Vagina (tissue), 2 donors: ENCODE data around the gene TRIP13.

Experiments
- POLR2A ChIP-seq, 2 donors: fragments of 450-650 bp; IDR thresholded peaks; one replicate each; pipeline ENCODE4 v1.6.1; 2017; ENCODE audit warnings: antibody characterized with exemption in 2 of 2, mild to moderate bottlenecking in 2 of 2, moderate library complexity in 2 of 2
- POLR2AphosphoS5 ChIP-seq, 2 donors: sonication (generic); formaldehyde crosslinking; IDR thresholded peaks; one replicate each; pipeline ENCODE4 v1.9.0; 2017; ENCODE audit warnings: antibody characterized with exemption in 2 of 2, mild to moderate bottlenecking in 2 of 2, low read depth in 1 of 2; ENCODE audit not compliant: insufficient read depth in 1 of 2
- TF ChIP-seq, protein P1 (sequence below), 3 experiments: fragments of 450-650 bp in 2 of 3; fragments of 200-600 bp in 1 of 3; sonication (generic) in 1 of 3; IDR thresholded peaks; one replicate each; pipeline ENCODE4 v1.5.1; 2017 to 2019; ENCODE audit warnings: antibody characterized with exemption in 3 of 3, mild to moderate bottlenecking in 2 of 3, moderate library complexity in 2 of 3

GRCh38 chr5:865771-866170 is 26.9 kb upstream of the TRIP13 start:
- TF ChIP-seq POLR2AphosphoS5 (IDR thresholded peaks at IDR 0.05; ENCODE audit: insufficient read depth in 1 of 2, low read depth in 1 of 2): no peak
- TF ChIP-seq, protein P1, sequence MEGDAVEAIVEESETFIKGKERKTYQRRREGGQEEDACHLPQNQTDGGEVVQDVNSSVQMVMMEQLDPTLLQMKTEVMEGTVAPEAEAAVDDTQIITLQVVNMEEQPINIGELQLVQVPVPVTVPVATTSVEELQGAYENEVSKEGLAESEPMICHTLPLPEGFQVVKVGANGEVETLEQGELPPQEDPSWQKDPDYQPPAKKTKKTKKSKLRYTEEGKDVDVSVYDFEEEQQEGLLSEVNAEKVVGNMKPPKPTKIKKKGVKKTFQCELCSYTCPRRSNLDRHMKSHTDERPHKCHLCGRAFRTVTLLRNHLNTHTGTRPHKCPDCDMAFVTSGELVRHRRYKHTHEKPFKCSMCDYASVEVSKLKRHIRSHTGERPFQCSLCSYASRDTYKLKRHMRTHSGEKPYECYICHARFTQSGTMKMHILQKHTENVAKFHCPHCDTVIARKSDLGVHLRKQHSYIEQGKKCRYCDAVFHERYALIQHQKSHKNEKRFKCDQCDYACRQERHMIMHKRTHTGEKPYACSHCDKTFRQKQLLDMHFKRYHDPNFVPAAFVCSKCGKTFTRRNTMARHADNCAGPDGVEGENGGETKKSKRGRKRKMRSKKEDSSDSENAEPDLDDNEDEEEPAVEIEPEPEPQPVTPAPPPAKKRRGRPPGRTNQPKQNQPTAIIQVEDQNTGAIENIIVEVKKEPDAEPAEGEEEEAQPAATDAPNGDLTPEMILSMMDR (IDR thresholded peaks at IDR 0.05): no peak
- no peak for TF ChIP-seq POLR2A (IDR thresholded peaks at IDR 0.05)
